GM19240 (cell line): ENCODE results near the gene CCSER1.

ENCODE experiments used
- DNase-seq: peaks from one replicate; pipeline ENCODE4 v3.0.0; 2011; ENCODE audit warnings: low spot score; ENCODE audit not compliant: insufficient read length

CCSER1 gene

GRCh38 chr4:91630054-91630453 is 1502.9 kb downstream of the CCSER1 start:
- no peak for DNase-seq

DNA sequence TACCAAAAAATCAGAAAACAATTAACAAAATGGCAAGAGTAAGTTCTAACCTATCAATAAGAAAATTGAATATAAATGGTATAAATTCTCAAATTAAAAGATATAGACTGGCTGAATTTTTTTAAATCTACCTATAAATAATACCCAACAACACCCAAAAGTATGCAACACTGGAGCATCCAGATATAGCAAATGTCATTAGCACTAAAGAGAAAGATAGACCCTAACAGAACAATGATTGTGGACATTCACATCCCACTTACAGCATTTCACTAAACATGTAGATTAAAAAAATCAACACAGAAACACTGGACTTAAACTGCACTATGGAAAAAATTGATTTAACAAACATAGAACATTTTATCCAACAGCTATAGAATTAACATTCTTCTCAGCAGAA is 1503.6 kb downstream of the CCSER1 start:
- DNase-seq, result no peak

GRCh38 chr4:91631335-91631734 is 1504.1 kb downstream of the CCSER1 start:
- DNase-seq, result no peak

DNA sequence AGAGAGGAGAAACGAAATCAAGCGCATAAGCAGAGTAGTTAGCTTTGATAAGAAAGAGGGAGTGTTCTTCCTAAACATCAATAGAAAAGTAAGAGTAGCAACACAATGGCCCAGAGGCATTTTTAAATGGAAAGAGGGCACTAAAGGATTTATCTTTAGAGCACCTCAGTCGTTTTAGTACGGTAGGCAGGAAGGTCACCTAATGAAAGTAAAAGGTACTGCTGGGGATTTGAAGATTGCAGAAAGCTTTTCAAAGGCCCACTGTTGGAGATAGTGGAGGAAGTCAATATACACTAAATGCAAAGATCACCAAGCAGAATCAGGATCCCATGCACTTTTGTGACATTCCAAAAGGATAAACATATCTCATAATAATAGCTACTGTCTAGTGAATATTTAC is 1508.9 kb downstream of the CCSER1 start:
- no peak for DNase-seq
